ENCODE data around the gene UPK3BL2.
"Not testable (repeated sequence)": the region's sequence is repeated elsewhere in the genome, so short reads cannot be mapped to it uniquely, and the experiment has no call there.

The UPK3BL2 gene, protein sequence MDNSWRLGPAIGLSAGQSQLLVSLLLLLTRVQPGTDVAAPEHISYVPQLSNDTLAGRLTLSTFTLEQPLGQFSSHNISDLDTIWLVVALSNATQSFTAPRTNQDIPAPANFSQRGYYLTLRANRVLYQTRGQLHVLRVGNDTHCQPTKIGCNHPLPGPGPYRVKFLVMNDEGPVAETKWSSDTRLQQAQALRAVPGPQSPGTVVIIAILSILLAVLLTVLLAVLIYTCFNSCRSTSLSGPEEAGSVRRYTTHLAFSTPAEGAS

DNA sequence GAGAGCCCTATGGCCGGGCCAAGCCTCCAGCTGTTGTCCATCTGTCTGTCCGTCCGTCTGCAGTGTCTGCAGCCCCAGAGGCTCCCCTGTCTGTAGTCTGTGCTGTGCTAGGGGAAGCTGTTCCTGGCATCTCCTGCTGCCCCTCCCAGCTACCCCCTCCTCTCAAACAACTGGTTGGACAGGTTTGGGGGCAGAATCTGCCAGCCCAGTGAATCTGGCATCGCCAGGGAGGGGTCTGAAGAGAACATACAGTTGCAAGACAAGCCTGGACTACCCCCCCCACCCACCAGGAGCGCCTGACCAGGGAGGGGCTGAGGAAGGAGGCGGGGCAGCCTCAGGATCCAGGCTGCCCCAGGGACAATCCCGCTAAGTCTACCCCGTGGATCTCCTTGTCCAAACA is at the start of gene UPK3BL2:
UPK3BL2 (minus strand) TSS at position 101 of the 400 bp plus-strand sequence; CDS start at position 41, 60 bp downstream.
- DNase-seq (ENCODE audit: low spot score): not testable (repeated sequence)

- DNase-seq (ENCODE audit: low spot score): not testable (repeated sequence)
Measured at GRCh38 chr7:102592477-102593019, 49.1 kb upstream of the UPK3BL2 start.

DNA sequence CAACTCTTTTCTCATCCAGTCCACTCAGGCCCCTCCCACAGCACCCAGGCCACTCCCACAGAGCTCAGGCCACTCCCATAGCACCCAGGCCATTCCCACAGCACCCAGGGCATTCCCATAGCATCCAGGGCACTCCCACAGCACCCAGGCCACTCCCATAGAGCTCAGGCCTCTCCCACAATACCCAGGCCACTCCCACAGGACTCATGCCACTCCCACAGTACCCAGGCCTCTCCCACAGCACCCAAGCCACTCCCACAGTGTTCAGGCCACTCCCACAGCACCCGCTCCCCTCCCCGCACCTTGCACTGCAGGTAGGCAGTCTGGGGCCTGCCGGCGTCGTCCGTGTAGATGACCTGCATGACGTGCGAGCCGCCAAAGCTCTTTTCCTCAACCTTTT is 46.4 kb upstream of the UPK3BL2 start:
- not testable (repeated sequence) for DNase-seq (ENCODE audit: low spot score)

GRCh38 chr7:102583495-102583894 is 40.0 kb upstream of the UPK3BL2 start:
- DNase-seq (ENCODE audit: low spot score): not testable (repeated sequence)

DNA sequence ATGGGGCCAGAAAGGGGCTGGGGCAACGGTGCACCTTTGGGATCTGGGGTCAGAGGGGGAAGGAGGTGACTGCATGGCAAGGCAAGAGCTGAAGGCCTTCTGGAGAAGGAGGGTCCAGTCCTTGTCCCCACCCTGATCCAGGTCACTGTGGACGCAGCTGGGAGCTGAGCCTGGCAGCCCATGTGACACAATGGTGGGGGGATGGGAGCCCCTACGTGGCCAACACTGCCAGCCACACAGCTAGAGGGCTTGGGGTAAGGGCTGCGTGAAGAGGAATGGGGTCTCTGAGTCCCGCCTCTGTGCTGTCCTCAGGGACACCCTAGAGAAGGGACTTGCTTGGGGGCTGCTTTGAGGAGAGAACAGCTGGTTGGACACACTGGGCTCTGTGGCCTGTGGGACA is 38.2 kb upstream of the UPK3BL2 start:
- DNase-seq (ENCODE audit: low spot score): not testable (repeated sequence)

- not testable (repeated sequence) for DNase-seq (ENCODE audit: low spot score)
Measured at GRCh38 chr7:102578486-102578885, 35.0 kb upstream of the UPK3BL2 start.

DNA sequence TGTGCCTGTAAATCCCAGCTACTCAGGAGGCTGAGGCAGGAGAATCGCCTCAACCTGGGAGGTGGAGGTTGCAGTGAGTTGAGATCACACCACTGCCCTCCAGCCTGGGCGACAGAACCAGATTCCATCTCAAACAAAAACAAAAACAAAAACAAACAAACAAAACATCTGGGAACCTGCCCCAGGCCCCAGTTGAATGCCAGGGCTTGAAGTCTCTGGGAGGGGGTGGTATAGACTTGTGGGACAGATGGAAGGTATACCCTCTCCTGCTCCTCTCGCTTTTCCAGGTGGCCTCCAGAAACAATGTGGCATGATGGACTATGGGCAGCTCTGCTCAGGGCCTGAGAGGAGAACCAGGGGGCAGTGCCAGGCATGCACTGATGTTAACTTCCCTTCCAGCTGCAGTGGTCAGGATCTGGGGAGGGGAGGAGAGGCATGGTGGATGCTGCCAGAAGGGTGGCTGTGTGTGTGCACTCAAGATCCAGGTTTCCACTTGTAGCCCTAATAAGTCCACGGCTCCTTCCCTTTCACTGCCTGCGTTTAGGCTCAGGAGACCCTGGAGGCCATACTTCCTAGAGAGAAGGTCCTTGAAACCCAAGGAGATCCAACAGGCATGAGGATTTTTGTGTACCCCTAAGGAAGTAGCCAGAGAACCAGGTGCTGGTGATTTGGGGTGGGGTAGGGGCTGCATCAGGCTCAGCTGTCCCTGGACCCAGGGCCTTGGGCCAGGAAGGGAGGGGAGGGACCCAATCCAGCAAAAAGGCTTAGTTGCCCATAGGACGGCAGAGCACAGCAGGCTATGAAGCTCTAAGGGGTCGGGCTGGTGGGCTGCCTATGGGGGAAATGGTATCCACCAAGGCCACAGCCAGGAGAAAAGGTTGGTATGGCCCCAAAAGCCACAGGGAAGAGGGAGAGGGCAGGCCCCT is 34.1 kb upstream of the UPK3BL2 start:
- DNase-seq (ENCODE audit: low spot score): not testable (repeated sequence)

- DNase-seq (ENCODE audit: low spot score): not testable (repeated sequence)
Measured at GRCh38 chr7:102576363-102576762, 32.9 kb upstream of the UPK3BL2 start.

DNA sequence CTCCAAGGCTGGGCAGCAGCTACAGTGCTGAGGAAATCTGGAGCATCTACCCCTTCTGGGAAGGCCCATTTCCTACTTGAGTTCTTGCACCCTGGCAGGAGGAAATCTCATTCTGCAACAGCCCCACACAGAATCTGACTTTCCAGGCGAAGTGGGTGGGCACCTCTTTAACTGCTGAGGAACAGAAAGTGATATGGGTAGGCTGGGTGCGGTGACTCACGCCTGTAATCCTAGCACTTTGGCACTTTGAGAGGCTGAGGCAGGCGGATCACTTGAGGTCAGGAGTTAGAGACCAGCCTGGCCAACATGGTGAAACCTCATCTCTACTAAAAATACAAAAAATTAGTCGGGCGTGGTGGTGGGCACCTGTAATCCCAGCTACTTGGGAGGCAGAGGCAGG is 31.1 kb upstream of the UPK3BL2 start:
- not testable (repeated sequence) for DNase-seq (ENCODE audit: low spot score)

DNA sequence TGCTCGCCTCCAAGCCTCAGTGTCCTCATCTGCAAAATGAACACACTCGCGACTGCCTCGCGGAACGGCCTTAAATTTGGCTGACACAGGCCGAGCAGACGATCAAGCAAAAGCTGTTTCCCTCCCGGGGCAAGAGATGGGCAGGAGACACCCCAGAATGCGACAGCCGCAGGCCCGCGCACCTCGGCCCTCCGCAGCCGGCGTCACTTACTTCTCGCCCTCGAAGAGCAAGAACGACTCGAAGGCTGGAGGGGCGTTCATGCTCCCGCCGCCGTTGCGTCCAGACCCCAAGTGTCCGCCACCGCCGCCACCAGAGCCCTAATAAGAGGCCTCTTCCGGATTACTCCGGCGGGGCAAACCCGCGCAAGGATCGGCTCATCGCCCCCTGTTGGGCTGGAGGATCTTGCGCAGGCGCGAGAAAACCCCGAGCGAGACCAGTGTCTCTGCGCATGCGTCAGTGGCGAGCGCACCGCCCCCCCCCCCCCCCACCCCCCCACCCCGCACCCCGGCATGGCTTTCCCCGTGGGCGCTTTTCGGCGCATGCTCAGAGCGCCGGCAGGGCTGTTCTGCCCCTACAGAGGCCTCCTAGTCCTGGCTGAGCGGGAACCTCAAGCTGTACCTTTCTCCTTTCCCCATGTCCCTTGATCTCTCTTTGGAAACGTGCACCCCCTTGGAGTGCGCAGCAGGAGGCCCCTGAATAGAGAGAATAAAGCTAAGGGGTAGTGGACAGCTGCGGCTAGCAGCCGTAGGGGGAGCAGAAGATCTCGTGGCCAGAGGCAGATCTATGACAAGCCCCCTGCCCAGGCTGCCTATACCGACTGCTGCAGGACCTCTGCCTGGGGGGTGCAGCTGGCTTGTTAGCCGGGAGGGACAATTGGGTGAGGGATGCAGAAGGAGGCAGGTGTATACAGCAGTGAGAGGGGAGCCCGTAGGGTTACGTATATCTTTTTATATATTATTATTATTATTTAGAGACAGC is 29.1 kb upstream of the UPK3BL2 start, which contains the start of gene POLR2J3:
POLR2J3 (minus strand) TSS at position 323 of the 979 bp plus-strand sequence; CDS start at position 261, 62 bp downstream.
- not testable (repeated sequence) for DNase-seq (ENCODE audit: low spot score)

GRCh38 chr7:102568620-102569019 is 25.1 kb upstream of the UPK3BL2 start:
- DNase-seq (ENCODE audit: low spot score): not testable (repeated sequence)

DNA sequence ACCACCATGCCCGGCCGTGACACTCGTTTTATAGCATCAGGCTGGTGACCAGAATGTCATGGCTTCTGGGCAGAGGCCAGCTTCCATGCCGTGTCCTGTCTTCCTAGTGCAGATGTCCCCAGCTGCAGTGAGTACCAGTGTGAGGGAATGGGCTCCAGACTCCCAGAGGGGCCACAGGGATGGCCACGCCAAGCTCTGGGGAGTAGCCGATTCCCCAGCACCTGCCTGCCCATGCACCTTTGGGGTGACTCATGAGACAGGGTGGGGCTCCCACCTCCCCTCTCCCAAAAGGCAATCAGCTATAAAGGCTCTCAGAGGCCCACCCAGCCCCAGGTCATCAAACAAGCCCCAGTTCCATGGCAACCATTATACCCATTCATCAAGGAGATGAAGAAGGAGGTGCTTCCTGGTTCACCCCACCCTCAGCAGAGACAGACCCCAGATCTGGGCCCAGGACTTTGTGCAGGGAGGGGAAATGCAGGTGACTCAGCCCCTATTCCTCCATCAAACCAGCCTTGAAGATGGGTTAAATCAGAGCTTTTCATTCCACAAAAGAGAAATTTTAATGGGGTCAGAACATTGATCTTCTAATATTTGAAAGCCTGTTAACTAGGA is 7.4 kb upstream of the UPK3BL2 start, which contains the start of gene SPDYE2:
SPDYE2 (plus strand) TSS at position 419 of the 615 bp plus-strand sequence. CDS start 2,030 bp downstream, outside the sequence.
- not testable (repeated sequence) for DNase-seq (ENCODE audit: low spot score)

DNA sequence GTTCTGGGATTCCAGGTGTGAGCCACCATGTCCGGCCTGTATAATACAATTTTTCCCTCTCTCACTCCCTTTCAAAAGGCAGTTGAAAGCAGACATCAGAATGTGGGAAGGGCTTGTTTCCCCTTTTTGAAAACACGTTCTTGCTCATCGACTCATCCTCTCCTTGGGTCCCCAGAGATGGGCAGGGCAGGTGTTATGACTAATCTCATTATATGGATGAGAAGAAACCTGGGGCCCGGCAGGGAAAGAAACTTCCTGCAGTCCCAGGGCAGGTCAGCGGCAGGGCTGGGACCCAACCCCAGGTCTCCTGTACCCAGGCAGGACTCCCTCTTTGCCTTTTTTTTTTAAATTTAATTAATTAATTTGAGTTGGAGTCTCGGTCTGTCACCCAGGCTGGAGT is 2.9 kb upstream of the UPK3BL2 start:
- not testable (repeated sequence) for DNase-seq (ENCODE audit: low spot score)

DNA sequence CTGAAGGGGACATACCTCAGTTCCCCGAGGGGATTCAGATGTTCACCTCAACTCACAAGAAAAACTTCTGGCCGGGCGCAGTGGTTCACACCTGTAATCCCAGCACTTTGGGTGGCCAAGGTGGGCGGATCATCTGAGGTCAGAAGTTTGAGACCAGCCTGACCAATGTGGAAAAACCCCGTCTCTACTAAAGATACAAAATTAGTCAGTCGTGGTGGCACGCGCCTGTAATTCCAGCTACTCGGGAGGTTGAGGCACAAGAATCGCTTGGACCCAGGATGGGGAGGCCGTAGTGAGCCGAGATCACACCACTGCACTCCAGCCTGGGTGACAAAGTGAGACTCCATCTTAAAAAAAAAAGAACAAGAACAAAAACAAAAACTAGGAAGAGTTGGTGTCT is 1.8 kb upstream of the UPK3BL2 start:
- DNase-seq (ENCODE audit: low spot score): not testable (repeated sequence)

DNA sequence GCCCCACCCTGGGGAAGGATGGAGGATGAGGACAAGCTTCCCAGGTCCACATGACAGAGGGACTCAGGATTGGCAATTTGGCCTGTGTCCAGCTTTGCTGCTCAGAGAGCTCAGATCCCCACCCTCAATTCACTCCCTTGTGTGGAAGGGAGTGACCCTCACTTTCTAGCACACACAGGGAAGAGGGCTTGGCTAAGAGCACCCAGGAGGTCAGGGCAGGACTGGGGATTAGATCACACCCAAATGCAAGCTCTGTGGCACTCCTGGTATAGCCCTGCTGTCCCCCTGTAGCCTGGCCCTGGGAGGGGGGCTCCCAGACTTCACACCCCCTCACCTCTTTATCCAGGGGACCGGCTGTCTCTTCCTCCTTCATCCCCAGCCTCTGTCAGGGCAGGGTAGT is 876 bp upstream of the UPK3BL2 start:
- not testable (repeated sequence) for DNase-seq (ENCODE audit: low spot score)

DNA sequence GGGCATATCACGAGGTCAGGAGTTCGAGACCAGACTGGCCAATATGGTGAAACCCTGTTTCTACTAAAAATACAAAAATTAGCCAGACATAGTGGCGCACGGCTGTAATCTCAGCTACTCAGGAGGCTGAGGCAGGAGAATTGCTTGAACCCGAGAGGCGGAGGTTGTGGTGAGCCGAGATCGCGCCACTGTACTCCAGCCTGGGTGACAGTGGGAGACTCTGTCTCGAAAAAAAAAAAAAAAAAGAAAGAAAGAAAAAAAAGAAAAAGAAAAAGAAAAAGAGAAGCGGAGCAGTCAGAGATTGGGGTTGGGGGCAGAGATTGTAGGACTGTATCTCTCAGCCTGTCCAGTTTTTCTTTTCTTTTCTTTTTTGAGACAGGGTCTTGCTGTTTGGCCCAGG is 725 bp downstream of the UPK3BL2 start:
- DNase-seq (ENCODE audit: low spot score): not testable (repeated sequence)

- DNase-seq (ENCODE audit: low spot score): not testable (repeated sequence)
Measured at GRCh38 chr7:102542083-102542482, 1.4 kb downstream of the UPK3BL2 start.

DNA sequence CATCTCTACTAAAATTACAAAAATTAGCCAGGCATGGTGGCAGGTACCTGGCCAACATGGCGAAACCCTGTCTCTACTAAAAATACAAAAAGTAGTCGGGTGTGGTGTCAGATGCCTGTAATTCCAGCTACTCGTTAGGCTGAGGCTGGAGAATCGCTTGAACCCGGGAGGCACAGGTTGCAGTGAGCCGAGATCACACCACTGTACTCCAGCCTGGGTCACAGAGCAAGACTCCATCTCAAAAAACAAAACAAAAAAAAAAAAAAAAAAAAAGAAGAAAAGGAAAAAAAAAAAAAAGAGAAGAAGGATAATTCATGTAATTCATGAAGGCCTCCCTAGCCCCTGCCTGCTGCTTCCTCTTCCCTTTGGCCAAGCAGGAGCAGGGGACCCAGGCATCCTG is 2.9 kb downstream of the UPK3BL2 start:
- not testable (repeated sequence) for DNase-seq (ENCODE audit: low spot score)

- DNase-seq (ENCODE audit: low spot score): not testable (repeated sequence)
Measured at GRCh38 chr7:102535062-102535615, 8.4 kb downstream of the UPK3BL2 start.

GRCh38 chr7:102532127-102532526 is 11.4 kb downstream of the UPK3BL2 start:
- not testable (repeated sequence) for DNase-seq (ENCODE audit: low spot score)

Data from HuH-7.5 (cell line).